Thyroid gland (tissue), 4 donors: ENCODE results near the gene LAMC1.

Source experiments
- POLR2A ChIP-seq, 2 donors: fragments of 450-650 bp; IDR thresholded peaks; one replicate each; pipeline ENCODE4 v1.6.1; 2017; ENCODE audit warnings: antibody characterized with exemption in 2 of 2, mild to moderate bottlenecking in 2 of 2, moderate library complexity in 1 of 2
- TF ChIP-seq, protein P1 (sequence below), 6 experiments: fragments of 200-600 bp in 3 of 6; fragments of 450-650 bp in 3 of 6; sonication (generic) in 3 of 6; IDR thresholded peaks; one replicate each; pipeline ENCODE4 v1.5.1; 2016 to 2019; ENCODE audit warnings: antibody characterized with exemption in 6 of 6, mild to moderate bottlenecking in 2 of 6, inconsistent platforms in 1 of 6, moderate library complexity in 1 of 6

DNA sequence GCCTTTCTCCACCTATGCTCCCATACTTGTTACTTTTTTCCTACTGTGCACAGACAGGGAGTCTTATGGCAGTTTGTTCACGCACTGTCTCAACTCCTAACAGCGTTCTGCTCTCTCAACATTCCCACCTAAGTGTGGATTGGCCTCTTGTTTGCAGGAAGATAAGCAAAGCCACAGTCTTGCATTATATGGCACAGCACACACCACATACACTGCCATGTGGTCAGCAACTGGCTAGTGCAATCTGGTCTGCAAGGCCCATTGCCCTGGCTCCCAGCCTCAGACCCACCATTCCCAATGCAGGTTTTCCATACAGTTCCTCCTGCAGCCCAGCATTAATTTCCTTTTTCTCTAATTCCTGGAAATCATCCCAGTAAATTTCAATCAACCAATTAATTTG, 124.5 kb downstream of the LAMC1 start:
- TF ChIP-seq, protein P1, sequence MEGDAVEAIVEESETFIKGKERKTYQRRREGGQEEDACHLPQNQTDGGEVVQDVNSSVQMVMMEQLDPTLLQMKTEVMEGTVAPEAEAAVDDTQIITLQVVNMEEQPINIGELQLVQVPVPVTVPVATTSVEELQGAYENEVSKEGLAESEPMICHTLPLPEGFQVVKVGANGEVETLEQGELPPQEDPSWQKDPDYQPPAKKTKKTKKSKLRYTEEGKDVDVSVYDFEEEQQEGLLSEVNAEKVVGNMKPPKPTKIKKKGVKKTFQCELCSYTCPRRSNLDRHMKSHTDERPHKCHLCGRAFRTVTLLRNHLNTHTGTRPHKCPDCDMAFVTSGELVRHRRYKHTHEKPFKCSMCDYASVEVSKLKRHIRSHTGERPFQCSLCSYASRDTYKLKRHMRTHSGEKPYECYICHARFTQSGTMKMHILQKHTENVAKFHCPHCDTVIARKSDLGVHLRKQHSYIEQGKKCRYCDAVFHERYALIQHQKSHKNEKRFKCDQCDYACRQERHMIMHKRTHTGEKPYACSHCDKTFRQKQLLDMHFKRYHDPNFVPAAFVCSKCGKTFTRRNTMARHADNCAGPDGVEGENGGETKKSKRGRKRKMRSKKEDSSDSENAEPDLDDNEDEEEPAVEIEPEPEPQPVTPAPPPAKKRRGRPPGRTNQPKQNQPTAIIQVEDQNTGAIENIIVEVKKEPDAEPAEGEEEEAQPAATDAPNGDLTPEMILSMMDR (IDR thresholded peaks at IDR 0.05) = no peak
- TF ChIP-seq POLR2A (IDR thresholded peaks at IDR 0.05) = no peak
